ENCODE data around the gene XKR7.

DNA sequence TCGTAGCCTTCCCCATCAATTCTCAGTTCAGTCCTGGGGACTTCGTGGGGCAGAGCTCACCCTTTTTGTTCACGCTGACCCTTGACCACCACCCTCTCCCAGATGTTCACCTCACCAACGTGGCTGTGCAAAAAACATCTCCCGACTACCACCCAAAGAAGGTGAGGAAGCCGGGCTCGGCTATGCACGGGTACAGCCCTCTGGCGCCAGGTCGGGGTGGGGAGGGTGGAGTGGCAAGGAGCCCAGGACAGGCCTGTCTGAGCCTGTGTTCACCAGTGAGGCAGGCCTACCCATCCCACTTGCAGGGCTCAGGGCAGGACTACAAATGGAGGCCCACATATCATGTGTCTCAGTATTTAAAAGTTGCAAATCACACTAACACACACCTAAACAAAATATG is 34.3 kb upstream of the XKR7 start:
- TF ChIP-seq GLIS3 (CRISPR knock-in tag; IDR thresholded peaks at IDR 0.05): no peak
- no peak for TF ChIP-seq TCF4 (CRISPR knock-in tag; IDR thresholded peaks at IDR 0.05; ENCODE audit: borderline replicate concordance)
- no peak for TF ChIP-seq ZNF8 (CRISPR knock-in tag; IDR thresholded peaks at IDR 0.05)
- TF ChIP-seq, protein P1, sequence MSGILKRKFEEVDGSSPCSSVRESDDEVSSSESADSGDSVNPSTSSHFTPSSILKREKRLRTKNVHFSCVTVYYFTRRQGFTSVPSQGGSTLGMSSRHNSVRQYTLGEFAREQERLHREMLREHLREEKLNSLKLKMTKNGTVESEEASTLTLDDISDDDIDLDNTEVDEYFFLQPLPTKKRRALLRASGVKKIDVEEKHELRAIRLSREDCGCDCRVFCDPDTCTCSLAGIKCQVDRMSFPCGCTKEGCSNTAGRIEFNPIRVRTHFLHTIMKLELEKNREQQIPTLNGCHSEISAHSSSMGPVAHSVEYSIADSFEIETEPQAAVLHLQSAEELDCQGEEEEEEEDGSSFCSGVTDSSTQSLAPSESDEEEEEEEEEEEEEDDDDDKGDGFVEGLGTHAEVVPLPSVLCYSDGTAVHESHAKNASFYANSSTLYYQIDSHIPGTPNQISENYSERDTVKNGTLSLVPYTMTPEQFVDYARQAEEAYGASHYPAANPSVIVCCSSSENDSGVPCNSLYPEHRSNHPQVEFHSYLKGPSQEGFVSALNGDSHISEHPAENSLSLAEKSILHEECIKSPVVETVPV (CRISPR knock-in tag; IDR thresholded peaks at IDR 0.05): no peak
- TF ChIP-seq OSR1 (CRISPR knock-in tag; IDR thresholded peaks at IDR 0.05): no peak
- TF ChIP-seq, protein P2, sequence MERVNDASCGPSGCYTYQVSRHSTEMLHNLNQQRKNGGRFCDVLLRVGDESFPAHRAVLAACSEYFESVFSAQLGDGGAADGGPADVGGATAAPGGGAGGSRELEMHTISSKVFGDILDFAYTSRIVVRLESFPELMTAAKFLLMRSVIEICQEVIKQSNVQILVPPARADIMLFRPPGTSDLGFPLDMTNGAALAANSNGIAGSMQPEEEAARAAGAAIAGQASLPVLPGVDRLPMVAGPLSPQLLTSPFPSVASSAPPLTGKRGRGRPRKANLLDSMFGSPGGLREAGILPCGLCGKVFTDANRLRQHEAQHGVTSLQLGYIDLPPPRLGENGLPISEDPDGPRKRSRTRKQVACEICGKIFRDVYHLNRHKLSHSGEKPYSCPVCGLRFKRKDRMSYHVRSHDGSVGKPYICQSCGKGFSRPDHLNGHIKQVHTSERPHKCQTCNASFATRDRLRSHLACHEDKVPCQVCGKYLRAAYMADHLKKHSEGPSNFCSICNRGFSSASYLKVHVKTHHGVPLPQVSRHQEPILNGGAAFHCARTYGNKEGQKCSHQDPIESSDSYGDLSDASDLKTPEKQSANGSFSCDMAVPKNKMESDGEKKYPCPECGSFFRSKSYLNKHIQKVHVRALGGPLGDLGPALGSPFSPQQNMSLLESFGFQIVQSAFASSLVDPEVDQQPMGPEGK (CRISPR knock-in tag; IDR thresholded peaks at IDR 0.05; ENCODE audit: borderline replicate concordance): no peak
- no peak for TF ChIP-seq ESRRG (CRISPR knock-in tag; IDR thresholded peaks at IDR 0.05)
- TF ChIP-seq TOX (CRISPR knock-in tag; IDR thresholded peaks at IDR 0.05; ENCODE audit: borderline replicate concordance): no peak
- TF ChIP-seq RARB (CRISPR knock-in tag; IDR thresholded peaks at IDR 0.05): no peak
- TF ChIP-seq ZFP3 (CRISPR knock-in tag; IDR thresholded peaks at IDR 0.05): no peak
